ENCODE data around the gene GAL3ST2.
"Not testable (repeated sequence)": the region's sequence is repeated elsewhere in the genome, so short reads cannot be mapped to it uniquely, and the experiment has no call there.

The GAL3ST2 gene

GRCh38 chr2:241746084-241746483, 30.5 kb upstream of the GAL3ST2 start:
- in situ Hi-C loops (cut with MboI; ENCODE audit: low sequenced_read_pairs), result no loop called here

- in situ Hi-C loops (cut with MboI; ENCODE audit: low sequenced_read_pairs), result no loop called here
These were observed 28.0 kb upstream of the GAL3ST2 start for GRCh38 chr2:241748468-241749256.

GRCh38 chr2:241750076-241750840, 26.4 kb upstream of the GAL3ST2 start:
- in situ Hi-C loops (cut with MboI; ENCODE audit: low sequenced_read_pairs), result no loop called here

GRCh38 chr2:241751152-241751551, 25.5 kb upstream of the GAL3ST2 start:
- in situ Hi-C loops (cut with MboI; ENCODE audit: low sequenced_read_pairs), result no loop called here

- in situ Hi-C loops (cut with MboI; ENCODE audit: low sequenced_read_pairs), result no loop called here
These were observed 24.8 kb upstream of the GAL3ST2 start for GRCh38 chr2:241751776-241752175.

GRCh38 chr2:241752253-241752652, 24.4 kb upstream of the GAL3ST2 start:
- in situ Hi-C loops (cut with MboI; ENCODE audit: low sequenced_read_pairs), result no loop called here

- in situ Hi-C loops (cut with MboI; ENCODE audit: low sequenced_read_pairs), result no loop called here
These were observed 23.8 kb upstream of the GAL3ST2 start for GRCh38 chr2:241752689-241753276.

GRCh38 chr2:241753493-241753892, 23.1 kb upstream of the GAL3ST2 start:
- in situ Hi-C loops (cut with MboI; ENCODE audit: low sequenced_read_pairs), result no loop called here

GRCh38 chr2:241754042-241754441, 22.6 kb upstream of the GAL3ST2 start:
- in situ Hi-C loops (cut with MboI; ENCODE audit: low sequenced_read_pairs), result no loop called here

GRCh38 chr2:241755166-241755565, 21.5 kb upstream of the GAL3ST2 start:
- in situ Hi-C loops (cut with MboI; ENCODE audit: low sequenced_read_pairs), result no loop called here

- in situ Hi-C loops (cut with MboI; ENCODE audit: low sequenced_read_pairs), result no loop called here
These were observed 20.8 kb upstream of the GAL3ST2 start for GRCh38 chr2:241755777-241756176.

- in situ Hi-C loops (cut with MboI; ENCODE audit: low sequenced_read_pairs), result no loop called here
These were observed 17.4 kb upstream of the GAL3ST2 start for GRCh38 chr2:241759067-241759807.

- in situ Hi-C loops (cut with MboI; ENCODE audit: low sequenced_read_pairs), result not testable (repeated sequence)
These were observed 16.7 kb upstream of the GAL3ST2 start for GRCh38 chr2:241759893-241760292.

- in situ Hi-C loops (cut with MboI; ENCODE audit: low sequenced_read_pairs), result no loop called here
These were observed 16.3 kb upstream of the GAL3ST2 start for GRCh38 chr2:241760301-241760771.

GRCh38 chr2:241762321-241762932, 14.2 kb upstream of the GAL3ST2 start:
- in situ Hi-C loops (cut with MboI; ENCODE audit: low sequenced_read_pairs), result no loop called here

- in situ Hi-C loops (cut with MboI; ENCODE audit: low sequenced_read_pairs), result no loop called here
These were observed 13.7 kb upstream of the GAL3ST2 start for GRCh38 chr2:241762933-241763369.

GRCh38 chr2:241763551-241764274, 12.9 kb upstream of the GAL3ST2 start:
- in situ Hi-C loops (cut with MboI; ENCODE audit: low sequenced_read_pairs), result no loop called here

GRCh38 chr2:241764275-241765241, 12.1 kb upstream of the GAL3ST2 start:
- in situ Hi-C loops (cut with MboI; ENCODE audit: low sequenced_read_pairs), result no loop called here
